GM13977 (cell line): ENCODE results near the gene ASB18.

ENCODE experiments used
- DNase-seq: peaks from one replicate; pipeline ENCODE4 v3.0.0; 2012; ENCODE audit warnings: low spot score
- in situ Hi-C: fragments of 300-500 bp; cut with MboI; formaldehyde crosslinking; loops from one replicate; pipeline ENCODE4 v1.12.0; 2022; ENCODE audit warnings: low sequenced_read_pairs, low pct_unique_long_range_greater_than_20kb, mixed read lengths, inconsistent platforms; ENCODE audit not compliant: unreplicated experiment
- TF ChIP-seq, protein P1 (sequence below): IDR thresholded peaks from 2 replicates; pipeline ENCODE4 v1.5.1; 2012; ENCODE audit warnings: mild to moderate bottlenecking, control low read depth; ENCODE audit not compliant: insufficient read depth; ENCODE audit errors: extremely low read depth, missing control alignments

ASB18 gene, protein sequence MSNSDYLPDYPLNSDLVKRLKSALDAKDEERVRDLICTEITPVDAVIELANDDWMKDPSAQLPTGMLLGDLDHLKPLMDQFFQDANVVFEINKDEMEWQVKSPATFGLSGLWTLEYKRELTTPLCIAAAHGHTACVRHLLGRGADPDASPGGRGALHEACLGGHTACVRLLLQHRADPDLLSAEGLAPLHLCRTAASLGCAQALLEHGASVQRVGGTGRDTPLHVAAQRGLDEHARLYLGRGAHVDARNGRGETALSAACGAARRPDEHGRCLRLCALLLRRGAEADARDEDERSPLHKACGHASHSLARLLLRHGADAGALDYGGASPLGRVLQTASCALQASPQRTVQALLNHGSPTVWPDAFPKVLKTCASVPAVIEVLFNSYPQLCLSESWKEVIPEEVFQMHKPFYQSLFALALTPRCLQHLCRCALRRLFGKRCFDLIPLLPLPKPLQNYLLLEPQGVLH

DNA sequence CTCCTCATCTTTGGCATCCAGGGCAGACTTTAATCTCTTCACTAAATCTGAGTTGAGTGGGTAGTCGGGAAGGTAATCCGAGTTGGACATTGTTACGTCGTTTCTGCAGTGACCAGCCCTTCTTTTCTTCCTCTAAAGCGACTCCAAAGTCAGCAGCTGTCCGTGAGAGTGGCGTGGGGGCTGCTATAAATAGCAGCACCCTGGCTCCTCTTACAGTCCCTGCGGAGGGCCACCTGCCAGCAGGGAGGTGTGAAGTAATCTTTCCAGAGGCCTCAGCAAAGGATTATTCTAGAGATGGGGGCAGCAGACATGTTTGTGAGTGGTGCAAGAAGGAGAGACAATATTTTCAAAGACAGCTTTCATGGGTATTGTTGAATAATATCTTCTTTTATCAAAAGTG, at the start of gene ASB18:
TSS of gene ASB18 (minus strand) at position 151 of the 400 bp plus-strand sequence. CDS start at position 90, 61 bp downstream.
- in situ Hi-C loops: no loop called here
- TF ChIP-seq, protein P1, sequence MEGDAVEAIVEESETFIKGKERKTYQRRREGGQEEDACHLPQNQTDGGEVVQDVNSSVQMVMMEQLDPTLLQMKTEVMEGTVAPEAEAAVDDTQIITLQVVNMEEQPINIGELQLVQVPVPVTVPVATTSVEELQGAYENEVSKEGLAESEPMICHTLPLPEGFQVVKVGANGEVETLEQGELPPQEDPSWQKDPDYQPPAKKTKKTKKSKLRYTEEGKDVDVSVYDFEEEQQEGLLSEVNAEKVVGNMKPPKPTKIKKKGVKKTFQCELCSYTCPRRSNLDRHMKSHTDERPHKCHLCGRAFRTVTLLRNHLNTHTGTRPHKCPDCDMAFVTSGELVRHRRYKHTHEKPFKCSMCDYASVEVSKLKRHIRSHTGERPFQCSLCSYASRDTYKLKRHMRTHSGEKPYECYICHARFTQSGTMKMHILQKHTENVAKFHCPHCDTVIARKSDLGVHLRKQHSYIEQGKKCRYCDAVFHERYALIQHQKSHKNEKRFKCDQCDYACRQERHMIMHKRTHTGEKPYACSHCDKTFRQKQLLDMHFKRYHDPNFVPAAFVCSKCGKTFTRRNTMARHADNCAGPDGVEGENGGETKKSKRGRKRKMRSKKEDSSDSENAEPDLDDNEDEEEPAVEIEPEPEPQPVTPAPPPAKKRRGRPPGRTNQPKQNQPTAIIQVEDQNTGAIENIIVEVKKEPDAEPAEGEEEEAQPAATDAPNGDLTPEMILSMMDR: no peak
- no peak for DNase-seq

DNA sequence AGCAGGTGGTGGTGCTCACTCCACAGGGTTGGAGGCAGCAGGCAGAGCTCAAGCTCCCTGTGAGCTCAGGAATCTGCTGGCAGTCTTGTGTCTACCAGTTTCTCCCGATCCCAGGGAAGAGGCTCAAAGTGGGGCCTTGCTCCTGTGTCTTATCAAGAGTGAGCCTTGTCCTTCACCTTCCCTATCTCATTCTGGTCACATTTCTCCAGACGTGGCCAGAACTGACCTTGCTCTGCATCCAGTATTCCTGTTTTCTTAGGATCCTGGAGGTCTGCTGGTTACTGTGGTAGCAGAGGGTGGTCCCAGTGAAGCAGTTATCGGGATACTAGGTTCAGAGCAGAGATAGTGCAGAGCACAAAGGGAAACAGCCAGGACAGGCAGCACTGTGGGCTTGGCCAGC, 47.1 kb upstream of the ASB18 start:
- TF ChIP-seq, protein P1: no peak
- in situ Hi-C loops: no loop called here
- no peak for DNase-seq

DNA sequence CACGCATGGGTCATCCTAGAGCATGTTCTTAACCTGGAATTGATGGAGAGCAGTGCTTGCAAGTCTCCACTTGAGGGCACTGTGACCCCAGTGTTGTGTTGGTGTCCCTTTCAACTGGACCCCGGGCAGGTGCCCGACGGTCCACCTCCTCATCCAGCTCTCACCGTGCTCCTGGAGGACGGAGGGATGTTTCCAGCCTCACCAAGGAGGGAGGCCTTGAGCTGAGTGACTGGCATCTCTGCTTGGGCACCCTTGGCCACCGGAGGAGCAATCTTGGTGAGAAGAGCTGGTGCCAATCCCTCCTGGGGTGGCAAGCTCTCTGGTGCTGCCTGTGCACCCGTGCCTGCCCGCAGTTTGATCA, 45.4 kb upstream of the ASB18 start:
- DNase-seq: peak; percentile 64
- in situ Hi-C loops: no loop called here
- TF ChIP-seq, protein P1: peak; percentile 54

DNA sequence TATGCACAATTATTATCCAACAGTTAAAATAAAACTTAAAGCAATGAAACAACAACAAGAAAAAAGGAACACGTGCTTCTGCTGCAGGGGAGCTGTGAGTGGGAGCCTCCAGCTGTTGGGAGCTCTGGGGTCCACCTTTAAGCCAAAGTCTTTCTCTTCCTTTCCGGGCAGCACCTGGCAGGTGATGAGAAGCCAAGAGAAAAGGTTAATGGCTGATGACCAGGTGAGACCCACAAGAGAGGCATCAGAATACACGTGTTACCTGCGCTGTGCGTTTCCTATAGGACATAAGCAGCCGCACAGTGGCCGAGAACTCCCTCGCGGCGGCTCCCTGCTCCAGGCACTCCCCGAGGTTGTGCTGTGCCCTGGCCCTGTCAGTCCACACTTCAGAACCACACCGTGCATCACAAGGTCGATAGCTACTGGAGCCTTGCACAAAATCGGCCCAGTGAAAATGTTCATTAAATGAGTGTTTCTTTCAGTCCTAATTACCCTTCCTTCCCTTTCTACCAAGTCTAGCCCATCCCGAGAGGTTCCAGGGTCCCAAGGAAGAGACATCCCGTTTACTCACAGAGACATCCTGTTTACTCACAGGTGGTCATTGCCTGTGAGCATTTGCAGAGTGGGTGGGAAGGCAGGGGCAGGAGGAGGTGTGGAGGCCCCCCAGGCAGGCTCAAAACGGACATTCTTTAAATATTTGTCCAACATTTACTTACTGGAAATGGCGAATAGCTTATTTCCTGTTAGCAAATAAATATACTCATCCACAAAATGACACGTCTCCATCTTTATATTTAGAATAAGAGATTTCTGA, 44.9 kb upstream of the ASB18 start:
- TF ChIP-seq, protein P1: no peak
- no peak for DNase-seq
- in situ Hi-C loops: no loop called here

DNA sequence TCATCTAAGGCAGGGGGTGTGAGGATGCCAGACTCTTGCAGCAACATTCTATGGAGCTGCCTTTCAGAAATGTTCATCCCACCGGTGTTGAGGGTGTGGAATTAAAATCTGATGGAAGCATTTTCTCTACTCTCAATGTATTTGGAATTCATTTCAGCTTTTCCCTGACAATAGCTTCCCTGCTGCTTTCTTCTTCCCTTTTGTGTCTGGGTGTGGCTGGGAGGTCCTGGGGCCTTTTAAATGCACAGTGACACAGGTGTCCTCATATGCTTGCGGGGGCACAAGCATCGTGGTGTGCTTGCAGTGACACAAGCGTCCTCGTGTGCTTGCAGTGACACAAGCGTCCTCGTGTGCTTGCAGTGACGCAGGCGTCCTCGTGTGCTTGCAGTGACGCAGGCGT, 43.4 kb upstream of the ASB18 start:
- TF ChIP-seq, protein P1: no peak
- in situ Hi-C loops: no loop called here
- no peak for DNase-seq

DNA sequence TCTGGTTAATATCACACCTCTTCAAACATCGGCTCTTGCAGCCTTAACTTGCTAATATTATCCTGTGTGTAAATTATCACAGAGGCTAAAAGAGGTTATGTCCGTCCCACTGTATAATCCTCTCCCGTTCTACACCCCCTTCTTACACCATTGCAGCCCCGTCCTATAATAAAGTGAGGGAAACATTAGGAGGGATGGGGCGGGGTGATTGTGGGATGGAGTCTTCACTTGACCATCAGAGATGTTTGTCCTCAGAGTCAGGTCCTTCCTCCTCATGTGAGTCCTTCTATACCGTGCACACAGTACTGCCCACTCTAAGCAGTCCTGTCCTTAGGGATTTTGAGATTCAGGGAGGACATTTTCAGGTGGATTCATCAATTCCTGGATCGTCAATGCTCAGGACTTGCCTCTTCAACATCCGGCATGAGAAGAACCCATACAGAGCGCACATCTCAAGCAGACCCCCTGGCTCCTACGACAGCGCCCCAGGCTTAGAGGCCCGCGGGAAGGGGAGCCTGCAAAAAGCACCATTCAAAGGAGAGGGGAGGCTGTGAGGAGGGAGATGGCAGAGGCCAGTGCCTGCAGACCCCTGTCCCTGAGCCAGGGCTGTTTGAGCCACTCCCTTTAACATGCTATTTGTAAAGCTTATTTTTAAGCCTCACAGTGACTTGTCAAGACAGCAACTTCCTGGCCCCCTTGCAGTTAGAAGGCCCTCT, 42.8 kb upstream of the ASB18 start:
- no peak for DNase-seq
- TF ChIP-seq, protein P1: no peak
- in situ Hi-C loops: no loop called here
